Measurements from ENCODE around the gene PIF1.

PIF1 gene

GRCh38 chr15:64766058-64766457 is 59.4 kb downstream of the PIF1 start:
- no peak for TF ChIP-seq ZFX (IDR thresholded peaks at IDR 0.05; ENCODE audit: borderline replicate concordance)
- TF ChIP-seq, protein P1, sequence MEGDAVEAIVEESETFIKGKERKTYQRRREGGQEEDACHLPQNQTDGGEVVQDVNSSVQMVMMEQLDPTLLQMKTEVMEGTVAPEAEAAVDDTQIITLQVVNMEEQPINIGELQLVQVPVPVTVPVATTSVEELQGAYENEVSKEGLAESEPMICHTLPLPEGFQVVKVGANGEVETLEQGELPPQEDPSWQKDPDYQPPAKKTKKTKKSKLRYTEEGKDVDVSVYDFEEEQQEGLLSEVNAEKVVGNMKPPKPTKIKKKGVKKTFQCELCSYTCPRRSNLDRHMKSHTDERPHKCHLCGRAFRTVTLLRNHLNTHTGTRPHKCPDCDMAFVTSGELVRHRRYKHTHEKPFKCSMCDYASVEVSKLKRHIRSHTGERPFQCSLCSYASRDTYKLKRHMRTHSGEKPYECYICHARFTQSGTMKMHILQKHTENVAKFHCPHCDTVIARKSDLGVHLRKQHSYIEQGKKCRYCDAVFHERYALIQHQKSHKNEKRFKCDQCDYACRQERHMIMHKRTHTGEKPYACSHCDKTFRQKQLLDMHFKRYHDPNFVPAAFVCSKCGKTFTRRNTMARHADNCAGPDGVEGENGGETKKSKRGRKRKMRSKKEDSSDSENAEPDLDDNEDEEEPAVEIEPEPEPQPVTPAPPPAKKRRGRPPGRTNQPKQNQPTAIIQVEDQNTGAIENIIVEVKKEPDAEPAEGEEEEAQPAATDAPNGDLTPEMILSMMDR (IDR thresholded peaks at IDR 0.05): no peak
- H3K27ac ChIP-seq: no peak overlapping the region

All from 22Rv1 (cell line).